CD4-positive, alpha-beta T cell (primary cell): Measurements from ENCODE around the gene TMEM145. TPM values are rescaled to one million over a fixed set of nuclear protein-coding genes. Genes with fewer than 3 reads are reported as not detected.

Source experiments
- ATAC-seq: fragments of 200-7000 bp; cut with Tn5 transposase; one replicate; pipeline ENCODE4 v1.10.0; 2022; ENCODE audit warnings: mild to moderate bottlenecking; ENCODE audit not compliant: poor library complexity
- CTCF ChIA-PET: fragments of 350-600 bp; sonication (Branson Sonifier 250); formaldehyde crosslinking; loops from one replicate; lab custom pipeline; 2021; ENCODE audit warnings: antibody characterized with exemption, inconsistent platforms; lab: Charles Lee
- POLR2A ChIA-PET: fragments of 350-600 bp; sonication (Branson Sonifier 250); formaldehyde crosslinking; loops from one replicate; lab custom pipeline; 2021; ENCODE audit warnings: antibody characterized with exemption, inconsistent platforms; lab: Charles Lee
- DNase-seq, 14 experiments: peaks; one replicate each; pipeline ENCODE4 v3.0.0-alpha.2; 2013 to 2020; ENCODE audit warnings: mixed read lengths in 2 of 14
- H3K27ac ChIP-seq, 2 donors: one replicate each; pipeline versions ENCODE4 v1.5.1 to v1.7.0; 2013; ENCODE audit warnings: low read length in 2 of 2, low read depth in 1 of 2, mild to moderate bottlenecking in 1 of 2
- H3K27me3 ChIP-seq, 2 experiments: 1 replicate in 1 of 2; 2 replicates in 1 of 2; pipeline versions ENCODE4 v1.6.1 to v1.7.0; 2013; ENCODE audit warnings: low read length in 2 of 2, control low read depth in 1 of 2, mild to moderate bottlenecking in 1 of 2, moderate library complexity in 1 of 2; ENCODE audit not compliant: insufficient read depth in 2 of 2, control insufficient read depth in 1 of 2
- H3K36me3 ChIP-seq: one replicate; pipeline ENCODE4 v1.6.1; 2013; ENCODE audit warnings: low read length, control low read depth; ENCODE audit not compliant: insufficient read depth
- H3K4me1 ChIP-seq: one replicate; pipeline ENCODE4 v1.6.1; 2013; ENCODE audit warnings: low read length, control low read depth; ENCODE audit not compliant: insufficient read depth
- H3K4me3 ChIP-seq: one replicate; pipeline ENCODE4 v1.5.1; 2013; ENCODE audit warnings: mild to moderate bottlenecking, low read length, moderate library complexity
- H3K9me3 ChIP-seq, 2 experiments: 1 replicate in 1 of 2; 2 replicates in 1 of 2; pipeline versions ENCODE4 v1.6.1 to v1.7.0; 2013; ENCODE audit warnings: low read length in 2 of 2, mild to moderate bottlenecking in 2 of 2, control low read depth in 1 of 2, moderate library complexity in 1 of 2; ENCODE audit not compliant: control insufficient read depth in 1 of 2, insufficient read depth in 1 of 2
- H3K27ac Mint-ChIP-seq: one replicate; pipeline ENCODE4 v1.8.0; 2020; ENCODE audit warnings: mixed read lengths
- H3K27me3 Mint-ChIP-seq: one replicate; pipeline ENCODE4 v1.8.0; 2021; ENCODE audit warnings: mixed read lengths
- H3K36me3 Mint-ChIP-seq: one replicate; pipeline ENCODE4 v1.8.0; 2021; ENCODE audit warnings: low read depth, mixed read lengths
- H3K4me1 Mint-ChIP-seq: one replicate; pipeline ENCODE4 v1.8.0; 2021; ENCODE audit warnings: low read depth, mixed read lengths
- H3K4me3 Mint-ChIP-seq: one replicate; pipeline ENCODE4 v1.8.0; 2020; ENCODE audit warnings: mild to moderate bottlenecking, mixed read lengths
- H3K9me3 Mint-ChIP-seq: one replicate; pipeline ENCODE4 v1.8.0; 2020; ENCODE audit warnings: mixed read lengths
- intact Hi-C, 2 experiments: fragments of 100-400 bp; cut with DNase I in 1 of 2; cut with micrococcal nuclease in 1 of 2; formaldehyde crosslinking; loops; one replicate each; pipeline versions ENCODE4 v1.15.1 to v1.9.0; 2023 to 2025; cut with DNase I, micrococcal nuclease
- total RNA-seq, 174 experiments: library from RNA in 2 of 174; stranded (reverse) in 2 of 174; gene quantifications; one replicate each; pipeline ENCODE4 v1.2.3 and lab custom pipeline; 2021 to 2026
- TF ChIP-seq, protein P1 (sequence below): fragments of 200-600 bp; IDR thresholded peaks from one replicate; pipeline ENCODE4 v1.8.0; 2022; ENCODE audit warnings: antibody characterized with exemption, mild to moderate bottlenecking

Gene TMEM145
- total RNA-seq, 2 experiments from 2014 or later, result not detected

DNA sequence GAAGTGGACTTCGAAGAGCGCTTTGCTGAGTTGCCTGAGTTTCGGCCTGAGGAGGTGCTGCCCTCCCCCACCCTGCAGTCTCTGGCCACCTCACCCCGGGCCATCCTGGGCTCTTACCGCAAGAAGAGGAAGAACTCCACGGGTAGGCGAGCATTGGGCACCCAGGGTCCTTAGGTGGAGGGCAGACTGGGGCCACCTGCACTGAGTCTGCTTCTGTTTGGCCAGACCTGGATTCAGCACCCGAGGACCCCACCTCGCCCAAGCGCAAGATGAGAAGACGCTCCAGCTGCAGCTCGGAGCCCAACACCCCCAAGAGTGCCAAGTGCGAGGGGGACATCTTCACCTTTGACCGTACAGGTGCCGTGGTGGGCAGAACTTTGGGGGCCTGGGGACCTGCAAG, 19.2 kb upstream of the TMEM145 start:
- no peak overlapping the region for H3K4me3 Mint-ChIP-seq
- no peak overlapping the region for H3K27ac ChIP-seq
- ChIA-PET CTCF (no interaction called here), POLR2A (no interaction called here)
- peaks cover 29% of the 10 kb centered on the region for H3K4me1 ChIP-seq
- peaks cover 15% of the 10 kb centered on the region for H3K4me1 Mint-ChIP-seq
- H3K9me3 ChIP-seq, result no peaks in the 10 kb centered on the region
- peaks cover 58% of the 10 kb centered on the region for H3K36me3 ChIP-seq
- H3K4me3 ChIP-seq, result no peak overlapping the region
- intact Hi-C loops, result no loop called here
- peaks cover 62% of the 10 kb centered on the region for H3K36me3 Mint-ChIP-seq
- no peaks in the 10 kb centered on the region for H3K9me3 Mint-ChIP-seq
- TF ChIP-seq, protein P1, sequence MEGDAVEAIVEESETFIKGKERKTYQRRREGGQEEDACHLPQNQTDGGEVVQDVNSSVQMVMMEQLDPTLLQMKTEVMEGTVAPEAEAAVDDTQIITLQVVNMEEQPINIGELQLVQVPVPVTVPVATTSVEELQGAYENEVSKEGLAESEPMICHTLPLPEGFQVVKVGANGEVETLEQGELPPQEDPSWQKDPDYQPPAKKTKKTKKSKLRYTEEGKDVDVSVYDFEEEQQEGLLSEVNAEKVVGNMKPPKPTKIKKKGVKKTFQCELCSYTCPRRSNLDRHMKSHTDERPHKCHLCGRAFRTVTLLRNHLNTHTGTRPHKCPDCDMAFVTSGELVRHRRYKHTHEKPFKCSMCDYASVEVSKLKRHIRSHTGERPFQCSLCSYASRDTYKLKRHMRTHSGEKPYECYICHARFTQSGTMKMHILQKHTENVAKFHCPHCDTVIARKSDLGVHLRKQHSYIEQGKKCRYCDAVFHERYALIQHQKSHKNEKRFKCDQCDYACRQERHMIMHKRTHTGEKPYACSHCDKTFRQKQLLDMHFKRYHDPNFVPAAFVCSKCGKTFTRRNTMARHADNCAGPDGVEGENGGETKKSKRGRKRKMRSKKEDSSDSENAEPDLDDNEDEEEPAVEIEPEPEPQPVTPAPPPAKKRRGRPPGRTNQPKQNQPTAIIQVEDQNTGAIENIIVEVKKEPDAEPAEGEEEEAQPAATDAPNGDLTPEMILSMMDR, result no peak
- H3K27ac Mint-ChIP-seq, result no peak overlapping the region
- H3K27me3 ChIP-seq, result no peaks in the 10 kb centered on the region
- ATAC-seq (no peak), DNase-seq (no peak)
- H3K27me3 Mint-ChIP-seq, result no peaks in the 10 kb centered on the region

- H3K36me3 ChIP-seq, result peaks cover 51% of the 10 kb centered on the region
- no peaks in the 10 kb centered on the region for H3K9me3 Mint-ChIP-seq
- no peak overlapping the region for H3K27ac Mint-ChIP-seq
- H3K4me1 Mint-ChIP-seq, result peaks cover 15% of the 10 kb centered on the region
- no peak overlapping the region for H3K4me3 ChIP-seq
- H3K4me1 ChIP-seq, result peaks cover 29% of the 10 kb centered on the region
- CTCF ChIA-PET, result interaction anchor here (1.3 to 2.0 kb wide), 2 partner anchors 50 to 52 kb away, joined by 3 to 11 read pairs; partner anchors contain the start of gene GSK3A
- no peak overlapping the region for H3K27ac ChIP-seq
- no peaks in the 10 kb centered on the region for H3K27me3 Mint-ChIP-seq
- H3K4me3 Mint-ChIP-seq, result peak overlapping the region; percentile 20
- intact Hi-C loops, result loop anchor here in 1 of 2 experiments (5.0 kb wide), 1 partner anchor 112 kb away; no protein-coding TSS in a partner anchor
- no peaks in the 10 kb centered on the region for H3K27me3 ChIP-seq
- peaks cover 57% of the 10 kb centered on the region for H3K36me3 Mint-ChIP-seq
- TF ChIP-seq, protein P1, result no peak
- POLR2A ChIA-PET, result interaction anchor here (0.7 to 1.3 kb wide), 2 partner anchors 10 to 44 kb away, joined by 3 read pairs; no protein-coding TSS in a partner anchor
- H3K9me3 ChIP-seq, result no peaks in the 10 kb centered on the region
- ATAC-seq, result no peak
- DNase-seq, result peak in 1 of 14 experiments; percentile 41
These were observed 18.5 kb upstream of the TMEM145 start for GRCh38 chr19:42294471-42295137.

DNA sequence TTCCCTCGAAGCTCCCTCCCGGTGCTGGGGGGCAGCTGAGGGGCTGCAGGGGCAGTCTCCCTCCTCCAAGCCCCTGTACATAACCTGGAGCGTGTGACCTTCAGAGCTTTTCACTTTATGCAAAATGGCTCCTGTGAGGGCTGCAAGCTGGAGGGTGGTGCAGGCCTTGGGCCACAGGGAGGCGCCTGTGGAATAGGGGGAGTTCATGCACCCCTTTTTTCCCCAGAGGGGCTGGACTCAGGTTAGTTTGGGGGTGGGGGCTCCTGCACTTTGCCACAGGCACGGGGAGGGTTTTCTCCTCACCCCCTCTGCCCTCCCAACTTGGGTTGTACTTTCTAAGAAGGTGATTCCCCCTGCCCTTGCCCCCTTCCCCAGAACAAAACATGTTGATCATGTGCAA, 17.8 kb upstream of the TMEM145 start:
- H3K27ac Mint-ChIP-seq, result peak overlapping the region; percentile 28
- intact Hi-C loops, result loop anchor here in 1 of 2 experiments (5.0 kb wide), 1 partner anchor 113 kb away; no protein-coding TSS in a partner anchor
- H3K9me3 ChIP-seq, result no peaks in the 10 kb centered on the region
- H3K4me1 Mint-ChIP-seq, result peaks cover 15% of the 10 kb centered on the region
- ATAC-seq (no peak), DNase-seq (no peak)
- no peak overlapping the region for H3K4me3 Mint-ChIP-seq
- POLR2A ChIA-PET, result interaction anchor here (1.3 kb wide), 1 partner anchor 44 kb away, joined by 3 read pairs; no protein-coding TSS in a partner anchor
- H3K9me3 Mint-ChIP-seq, result no peaks in the 10 kb centered on the region
- peaks cover 53% of the 10 kb centered on the region for H3K36me3 Mint-ChIP-seq
- H3K27me3 Mint-ChIP-seq, result no peaks in the 10 kb centered on the region
- TF ChIP-seq, protein P1, result no peak
- no peaks in the 10 kb centered on the region for H3K27me3 ChIP-seq
- CTCF ChIA-PET, result interaction anchor here (0.7 to 2.0 kb wide), 6 partner anchors 16 to 187 kb away, joined by 3 to 11 read pairs (median 3); partner anchors contain the start of genes GSK3A and TMEM145
- peaks cover 44% of the 10 kb centered on the region for H3K36me3 ChIP-seq
- peaks cover 29% of the 10 kb centered on the region for H3K4me1 ChIP-seq
- no peak overlapping the region for H3K4me3 ChIP-seq
- no peak overlapping the region for H3K27ac ChIP-seq
